Measurements from ENCODE around the gene HLA-B.

The HLA-B gene

DNA sequence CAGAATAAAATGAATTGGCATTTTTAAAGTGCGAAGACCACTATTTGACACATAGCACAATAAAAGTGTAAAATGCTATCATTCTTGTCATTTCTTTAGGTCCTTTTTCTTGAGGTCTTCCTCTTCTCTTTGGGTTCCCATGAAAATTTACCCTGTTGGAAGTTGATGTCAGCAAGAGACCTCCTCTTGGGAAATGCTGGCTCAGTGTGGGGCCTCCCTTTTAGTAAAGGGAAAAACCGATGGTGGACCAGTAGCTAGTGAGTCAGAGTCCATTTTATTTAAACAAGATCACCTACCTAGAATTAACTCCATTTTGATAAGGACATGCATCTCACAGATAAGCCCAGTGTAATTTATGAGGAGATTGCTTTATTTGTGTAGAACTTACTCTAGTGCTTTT is 47.3 kb downstream of the HLA-B start:
- TF ChIP-seq FOXP2 (optimal IDR thresholded peaks at IDR 0.05; ENCODE audit: borderline replicate concordance, extremely low read depth, extremely low read length, insufficient read depth) (no peak), POLR2AphosphoS5 (IDR thresholded peaks at IDR 0.05; ENCODE audit: low read depth, low read length) (no peak), TAF1 (IDR thresholded peaks at IDR 0.05; ENCODE audit: borderline replicate concordance, insufficient read depth, low read length) (no peak), SIN3A (IDR thresholded peaks at IDR 0.05; ENCODE audit: borderline replicate concordance, insufficient read depth, low read length) (no peak)
- TF ChIP-seq, protein P1, sequence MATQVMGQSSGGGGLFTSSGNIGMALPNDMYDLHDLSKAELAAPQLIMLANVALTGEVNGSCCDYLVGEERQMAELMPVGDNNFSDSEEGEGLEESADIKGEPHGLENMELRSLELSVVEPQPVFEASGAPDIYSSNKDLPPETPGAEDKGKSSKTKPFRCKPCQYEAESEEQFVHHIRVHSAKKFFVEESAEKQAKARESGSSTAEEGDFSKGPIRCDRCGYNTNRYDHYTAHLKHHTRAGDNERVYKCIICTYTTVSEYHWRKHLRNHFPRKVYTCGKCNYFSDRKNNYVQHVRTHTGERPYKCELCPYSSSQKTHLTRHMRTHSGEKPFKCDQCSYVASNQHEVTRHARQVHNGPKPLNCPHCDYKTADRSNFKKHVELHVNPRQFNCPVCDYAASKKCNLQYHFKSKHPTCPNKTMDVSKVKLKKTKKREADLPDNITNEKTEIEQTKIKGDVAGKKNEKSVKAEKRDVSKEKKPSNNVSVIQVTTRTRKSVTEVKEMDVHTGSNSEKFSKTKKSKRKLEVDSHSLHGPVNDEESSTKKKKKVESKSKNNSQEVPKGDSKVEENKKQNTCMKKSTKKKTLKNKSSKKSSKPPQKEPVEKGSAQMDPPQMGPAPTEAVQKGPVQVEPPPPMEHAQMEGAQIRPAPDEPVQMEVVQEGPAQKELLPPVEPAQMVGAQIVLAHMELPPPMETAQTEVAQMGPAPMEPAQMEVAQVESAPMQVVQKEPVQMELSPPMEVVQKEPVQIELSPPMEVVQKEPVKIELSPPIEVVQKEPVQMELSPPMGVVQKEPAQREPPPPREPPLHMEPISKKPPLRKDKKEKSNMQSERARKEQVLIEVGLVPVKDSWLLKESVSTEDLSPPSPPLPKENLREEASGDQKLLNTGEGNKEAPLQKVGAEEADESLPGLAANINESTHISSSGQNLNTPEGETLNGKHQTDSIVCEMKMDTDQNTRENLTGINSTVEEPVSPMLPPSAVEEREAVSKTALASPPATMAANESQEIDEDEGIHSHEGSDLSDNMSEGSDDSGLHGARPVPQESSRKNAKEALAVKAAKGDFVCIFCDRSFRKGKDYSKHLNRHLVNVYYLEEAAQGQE (IDR thresholded peaks at IDR 0.05; ENCODE audit: insufficient read depth in 1 of 2, low read depth in 2 of 2, low read length in 2 of 2), result no peak

DNA sequence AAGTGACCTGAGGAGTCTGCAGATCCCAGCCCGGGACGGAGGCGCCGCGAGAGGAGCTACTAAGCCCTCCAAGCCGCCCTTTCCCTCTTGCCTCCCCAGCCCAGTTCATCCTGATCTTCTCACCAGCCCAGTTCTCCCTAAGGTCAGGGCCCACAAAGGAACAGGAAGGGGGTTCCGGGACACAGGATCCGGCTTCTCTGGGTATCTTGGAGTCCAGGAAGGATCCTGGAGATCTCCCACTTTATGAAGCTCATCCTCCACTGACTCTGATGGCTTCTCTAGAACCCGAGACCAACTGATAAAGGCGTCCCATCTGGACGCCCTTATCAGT is 48.2 kb downstream of the HLA-B start:
- TF ChIP-seq TAF1 (IDR thresholded peaks at IDR 0.05; ENCODE audit: borderline replicate concordance, insufficient read depth, low read length), result no peak
- no peak for TF ChIP-seq FOXP2 (optimal IDR thresholded peaks at IDR 0.05; ENCODE audit: borderline replicate concordance, extremely low read depth, extremely low read length, insufficient read depth)
- TF ChIP-seq SIN3A (IDR thresholded peaks at IDR 0.05; ENCODE audit: borderline replicate concordance, insufficient read depth, low read length), result no peak
- no peak for TF ChIP-seq POLR2AphosphoS5 (IDR thresholded peaks at IDR 0.05; ENCODE audit: low read depth, low read length)
- TF ChIP-seq, protein P1 (IDR thresholded peaks at IDR 0.05; ENCODE audit: insufficient read depth in 1 of 2, low read depth in 2 of 2, low read length in 2 of 2), result no peak

DNA sequence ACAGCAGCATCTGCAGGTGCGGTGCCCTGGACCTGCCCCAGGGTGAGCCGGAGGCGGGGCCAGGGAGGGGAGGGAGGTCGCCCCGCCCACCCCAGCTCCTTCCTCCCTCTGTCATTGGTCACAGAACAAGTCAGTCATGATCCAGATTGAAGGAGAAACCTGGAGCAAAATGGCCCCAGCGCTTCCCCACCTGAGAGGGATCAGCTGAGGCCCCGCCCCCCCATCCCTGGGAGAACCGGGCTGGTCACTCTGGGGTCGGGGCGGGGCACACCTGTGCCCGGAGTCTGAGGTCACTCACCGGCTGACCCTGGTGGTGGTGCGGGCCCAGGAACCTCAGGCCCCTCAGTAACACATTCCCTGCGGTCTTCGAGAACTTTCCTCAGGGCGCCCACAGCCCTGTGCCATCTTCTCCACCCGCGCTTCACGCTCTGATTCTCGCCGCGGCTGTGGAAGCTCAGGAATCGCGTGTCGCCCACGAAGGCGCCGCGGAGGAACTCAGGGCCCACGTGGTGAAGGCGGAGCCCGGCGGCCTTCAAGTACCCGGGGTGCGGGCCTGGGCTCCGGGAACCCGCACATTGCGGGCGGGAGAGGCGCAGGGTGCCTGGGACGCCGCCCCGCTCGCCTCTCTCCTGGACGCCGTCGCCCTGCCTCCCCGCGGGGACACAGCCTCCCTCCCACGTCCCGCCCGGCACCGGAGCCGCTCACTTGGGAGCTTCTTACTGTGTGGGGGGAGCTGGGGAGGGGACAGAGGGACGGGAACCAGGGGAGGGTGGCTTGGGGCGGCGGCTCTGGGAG is 48.7 kb downstream of the HLA-B start:
- TF ChIP-seq TAF1 (IDR thresholded peaks at IDR 0.05; ENCODE audit: borderline replicate concordance, insufficient read depth, low read length) (no peak), FOXP2 (optimal IDR thresholded peaks at IDR 0.05; ENCODE audit: borderline replicate concordance, extremely low read depth, extremely low read length, insufficient read depth) (no peak), SIN3A (IDR thresholded peaks at IDR 0.05; ENCODE audit: borderline replicate concordance, insufficient read depth, low read length) (no peak), POLR2AphosphoS5 (IDR thresholded peaks at IDR 0.05; ENCODE audit: low read depth, low read length) (no peak)

DNA sequence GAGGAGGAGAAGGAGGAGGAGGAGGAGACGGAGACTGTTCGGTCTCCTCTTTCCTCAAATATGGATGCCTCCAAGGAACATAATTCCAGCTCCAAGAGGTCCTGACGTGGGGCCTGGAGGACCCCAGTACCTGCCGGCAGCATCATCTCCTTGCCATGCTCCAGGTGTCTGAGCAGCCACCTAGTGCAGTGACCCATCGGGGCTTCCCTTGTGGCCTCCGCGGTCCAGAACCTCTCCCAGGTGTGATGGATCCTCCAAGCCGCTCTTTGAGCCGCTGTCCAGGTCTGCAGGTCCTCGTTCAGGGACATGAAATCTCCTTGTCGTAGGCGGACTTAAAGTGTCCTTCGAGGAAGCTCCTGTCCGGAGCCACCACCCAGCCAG is 49.3 kb downstream of the HLA-B start:
- TF ChIP-seq FOXP2 (optimal IDR thresholded peaks at IDR 0.05; ENCODE audit: borderline replicate concordance, extremely low read depth, extremely low read length, insufficient read depth), result no peak

DNA sequence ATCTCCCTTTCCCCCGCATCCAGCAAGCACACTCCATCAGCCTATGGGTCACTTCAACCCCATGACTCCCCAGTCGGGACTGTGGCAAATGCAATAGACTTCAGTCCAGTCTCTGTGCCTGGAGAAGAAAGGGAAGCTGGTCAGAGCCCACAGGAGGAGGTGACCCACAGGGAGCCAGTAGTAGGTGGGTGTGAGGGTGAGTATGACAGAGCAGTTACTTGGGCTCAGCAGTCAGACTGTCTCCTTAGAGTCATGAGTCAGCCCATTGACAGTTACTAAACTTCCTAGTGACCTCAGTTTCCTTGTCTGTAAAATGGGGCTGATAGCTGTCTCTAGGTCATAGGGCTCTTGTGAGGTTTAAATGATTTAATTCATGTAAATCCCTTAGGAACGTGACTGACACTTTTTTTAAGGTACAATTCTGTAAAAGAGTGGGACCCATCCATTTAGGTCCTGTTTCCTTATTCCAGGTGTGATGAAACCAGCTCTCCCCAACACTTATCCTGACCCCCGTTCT is 51.2 kb downstream of the HLA-B start:
- no peak for TF ChIP-seq SIN3A (IDR thresholded peaks at IDR 0.05; ENCODE audit: borderline replicate concordance, insufficient read depth, low read length)
- TF ChIP-seq FOXP2 (optimal IDR thresholded peaks at IDR 0.05; ENCODE audit: borderline replicate concordance, extremely low read depth, extremely low read length, insufficient read depth), result no peak
- TF ChIP-seq TAF1 (IDR thresholded peaks at IDR 0.05; ENCODE audit: borderline replicate concordance, insufficient read depth, low read length), result no peak
- TF ChIP-seq, protein P1 (IDR thresholded peaks at IDR 0.05; ENCODE audit: insufficient read depth in 1 of 2, low read depth in 2 of 2, low read length in 2 of 2), result no peak
- no peak for TF ChIP-seq POLR2AphosphoS5 (IDR thresholded peaks at IDR 0.05; ENCODE audit: low read depth, low read length)

DNA sequence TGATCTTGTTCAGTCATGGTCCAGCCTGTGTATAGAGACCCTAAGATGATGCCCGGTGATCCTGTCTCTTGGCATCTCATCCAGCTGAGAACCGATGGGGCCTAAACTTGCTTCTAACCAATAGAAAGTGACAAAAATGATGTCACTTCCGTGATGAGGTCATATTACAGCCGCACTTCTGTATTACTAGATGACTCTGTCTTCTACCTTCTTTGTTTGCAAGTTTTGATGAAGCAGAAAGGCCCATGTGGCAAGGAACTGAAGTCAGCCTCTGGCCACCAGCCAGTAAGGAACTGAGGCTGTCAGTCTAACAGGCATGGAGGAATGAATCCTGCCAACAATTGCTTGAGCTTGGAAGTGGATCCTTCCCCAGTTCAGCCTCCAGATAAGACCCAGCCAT is 52.3 kb downstream of the HLA-B start:
- no peak for TF ChIP-seq SIN3A (IDR thresholded peaks at IDR 0.05; ENCODE audit: borderline replicate concordance, insufficient read depth, low read length)
- TF ChIP-seq FOXP2 (optimal IDR thresholded peaks at IDR 0.05; ENCODE audit: borderline replicate concordance, extremely low read depth, extremely low read length, insufficient read depth), result no peak
- no peak for TF ChIP-seq TAF1 (IDR thresholded peaks at IDR 0.05; ENCODE audit: borderline replicate concordance, insufficient read depth, low read length)
- TF ChIP-seq, protein P1 (IDR thresholded peaks at IDR 0.05; ENCODE audit: insufficient read depth in 1 of 2, low read depth in 2 of 2, low read length in 2 of 2), result no peak
- no peak for TF ChIP-seq POLR2AphosphoS5 (IDR thresholded peaks at IDR 0.05; ENCODE audit: low read depth, low read length)
